Neural crest cell (in vitro differentiated cells): ENCODE results near the gene ANO3. TPM values are rescaled to one million over a fixed set of nuclear protein-coding genes. Genes with fewer than 3 reads are reported as not detected.

Experiments used
- DNase-seq: peaks from one replicate; pipeline ENCODE4 v3.0.0; 2021; ENCODE audit warnings: low read depth, mixed read lengths, low spot score
- H3K27ac Mint-ChIP-seq: one replicate; pipeline ENCODE4 v1.8.0; 2021; ENCODE audit warnings: mild to moderate bottlenecking, mixed read lengths; ENCODE audit not compliant: unreplicated experiment
- H3K27me3 Mint-ChIP-seq: 2 replicates; pipeline ENCODE4 v1.8.0; 2021; ENCODE audit warnings: low read depth, mild to moderate bottlenecking, mixed read lengths
- H3K36me3 Mint-ChIP-seq: 2 replicates; pipeline ENCODE4 v1.8.0; 2021; ENCODE audit warnings: low read depth, mild to moderate bottlenecking, mixed read lengths
- H3K4me1 Mint-ChIP-seq: 2 replicates; pipeline ENCODE4 v1.8.0; 2021; ENCODE audit warnings: mixed read lengths
- H3K4me3 Mint-ChIP-seq: one replicate; pipeline ENCODE4 v1.8.0; 2021; ENCODE audit warnings: mild to moderate bottlenecking, mixed read lengths
- H3K9me3 Mint-ChIP-seq: 2 replicates; pipeline ENCODE4 v1.8.0; 2021; ENCODE audit warnings: mixed read lengths
- CTCF ChIP-seq: fragments of 200-600 bp; sonication (generic); conservative IDR thresholded peaks from 2 replicates; pipeline ENCODE4 v1.5.0; 2021; ENCODE audit warnings: antibody characterized with exemption, mild to moderate bottlenecking
- total RNA-seq: library from RNA; stranded (reverse); gene quantifications from 2 replicates; pipeline ENCODE4 v1.2.1, GENCODE V29; 2021

Gene ANO3
- total RNA-seq, 1 donor from 2014 or later, result 0.33 TPM

DNA sequence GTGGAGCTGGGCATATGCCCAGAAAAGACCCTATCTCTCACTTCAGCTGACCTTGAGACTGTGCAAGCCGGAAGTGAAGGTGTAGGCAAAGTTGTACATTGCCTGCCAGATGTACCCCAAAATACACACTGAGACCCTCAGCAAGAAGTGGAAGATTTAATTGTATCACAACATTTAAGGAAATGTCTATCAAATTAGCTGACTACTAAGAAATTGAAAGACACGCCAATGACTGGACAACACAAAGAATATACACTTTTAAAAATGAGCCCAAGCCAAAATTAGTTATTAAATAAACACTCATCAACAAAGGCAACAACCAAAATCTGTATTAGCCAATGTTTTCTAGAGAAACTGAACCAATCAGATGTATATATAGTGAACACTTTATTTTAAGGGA lies 7.7 kb upstream of the ANO3 start:
- Mint-ChIP-seq H3K36me3 (no peaks in the 10 kb centered on the region), H3K4me1 (peaks cover 14% of the 10 kb centered on the region)
- no peak for TF ChIP-seq CTCF

DNA sequence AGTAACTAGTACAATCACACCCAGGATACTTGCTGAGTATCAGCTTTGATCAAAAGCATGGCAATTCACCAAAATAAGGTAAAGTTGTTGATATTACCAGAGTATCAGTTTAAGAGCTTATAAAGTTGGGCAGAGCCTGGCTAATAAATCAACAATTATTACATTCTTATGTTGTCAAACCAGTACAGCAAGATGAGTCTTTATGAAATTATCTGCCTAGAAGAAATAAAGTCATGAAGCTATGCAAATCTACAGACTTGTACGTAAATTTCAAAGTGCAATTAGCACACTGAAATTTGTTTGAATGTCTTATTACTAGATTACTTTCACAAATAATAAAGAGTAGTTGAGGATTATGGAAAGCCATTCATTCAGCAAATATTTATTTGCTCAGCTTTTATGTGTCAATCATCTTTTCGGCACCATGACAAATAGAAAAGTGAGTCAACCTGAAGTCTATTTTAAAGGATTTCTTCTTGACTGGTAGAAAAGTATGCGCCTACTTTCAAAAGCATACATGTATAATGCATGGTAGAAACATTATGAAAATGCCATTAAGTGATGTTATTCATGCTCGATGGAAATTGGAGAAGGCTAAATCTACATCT lies 5.0 kb upstream of the ANO3 start:
- H3K9me3 Mint-ChIP-seq, result peaks cover 3% of the 10 kb centered on the region

More for the DNA sequence above, 7.7 kb upstream of the ANO3 start:
- DNase-seq, result no peak
- Mint-ChIP-seq H3K9me3 (no peaks in the 10 kb centered on the region), H3K4me3 (no peak overlapping the region), H3K27me3 (peaks cover 5% of the 10 kb centered on the region), H3K27ac (no peak overlapping the region)

GRCh38 chr11:26329206-26329605 lies 2.7 kb upstream of the ANO3 start:
- Mint-ChIP-seq H3K27ac (no peak overlapping the region), H3K36me3 (no peaks in the 10 kb centered on the region), H3K27me3 (peaks cover 16% of the 10 kb centered on the region), H3K4me3 (no peak overlapping the region), H3K9me3 (peaks cover 5% of the 10 kb centered on the region), H3K4me1 (peaks cover 47% of the 10 kb centered on the region)
- no peak for TF ChIP-seq CTCF
- DNase-seq, result no peak

More for the DNA sequence above, 5.0 kb upstream of the ANO3 start:
- peaks cover 13% of the 10 kb centered on the region for H3K27me3 Mint-ChIP-seq
- no peak for DNase-seq
- no peak for TF ChIP-seq CTCF
- no peak overlapping the region for H3K27ac Mint-ChIP-seq
- H3K36me3 Mint-ChIP-seq, result no peaks in the 10 kb centered on the region
- H3K4me1 Mint-ChIP-seq, result peaks cover 33% of the 10 kb centered on the region
- H3K4me3 Mint-ChIP-seq, result no peak overlapping the region

GRCh38 chr11:26330262-26330661 lies 1.7 kb upstream of the ANO3 start:
- H3K27me3 Mint-ChIP-seq, result peaks cover 18% of the 10 kb centered on the region
- no peak overlapping the region for H3K27ac Mint-ChIP-seq
- peaks cover 50% of the 10 kb centered on the region for H3K4me1 Mint-ChIP-seq
- no peak for DNase-seq
- no peaks in the 10 kb centered on the region for H3K36me3 Mint-ChIP-seq
- no peak for TF ChIP-seq CTCF
- no peak overlapping the region for H3K4me3 Mint-ChIP-seq
- peaks cover 5% of the 10 kb centered on the region for H3K9me3 Mint-ChIP-seq

DNA sequence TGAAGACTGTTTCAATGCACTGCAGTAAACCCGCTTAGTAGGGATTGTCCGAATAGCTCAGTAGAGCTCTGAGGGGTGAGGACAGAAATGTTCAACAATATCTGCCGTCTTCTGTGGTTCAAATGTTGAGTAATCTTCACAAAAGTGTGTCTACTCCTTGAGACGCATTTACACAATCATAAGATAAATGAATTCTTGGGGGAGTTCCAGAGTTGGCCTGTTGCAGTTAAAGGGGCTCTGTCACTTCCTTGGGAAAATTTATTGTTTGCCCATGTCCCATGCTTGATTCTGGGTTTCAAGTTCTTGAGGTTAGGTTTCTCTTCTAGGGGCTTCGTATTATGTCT lies 614 bp downstream of the ANO3 start:
- DNase-seq, result no peak
- peaks cover 23% of the 10 kb centered on the region for H3K27me3 Mint-ChIP-seq
- H3K36me3 Mint-ChIP-seq, result no peaks in the 10 kb centered on the region
- H3K4me3 Mint-ChIP-seq, result peak overlapping the region; percentile 85
- TF ChIP-seq CTCF, result no peak
- peaks cover 5% of the 10 kb centered on the region for H3K9me3 Mint-ChIP-seq
- peaks cover 50% of the 10 kb centered on the region for H3K4me1 Mint-ChIP-seq
- no peak overlapping the region for H3K27ac Mint-ChIP-seq

DNA sequence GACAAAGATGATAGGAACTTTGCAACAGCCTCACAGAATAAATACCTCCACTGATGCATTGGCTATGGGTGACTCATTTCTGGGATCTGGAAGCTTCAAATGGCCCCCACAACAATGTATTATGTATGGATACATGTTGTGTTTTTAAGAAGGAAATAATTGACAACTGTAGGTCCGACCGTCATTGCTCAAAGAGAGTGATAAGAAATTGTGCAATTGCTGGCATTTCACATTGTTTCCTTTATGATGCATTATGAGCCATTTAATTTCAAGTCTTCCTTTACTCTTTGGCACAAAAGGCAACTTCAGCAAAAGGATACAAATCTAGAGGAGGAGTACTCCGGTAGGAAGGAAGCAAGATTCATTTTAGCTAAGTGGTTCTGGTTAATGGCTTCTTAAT lies 2.0 kb downstream of the ANO3 start:
- H3K4me1 Mint-ChIP-seq, result peaks cover 44% of the 10 kb centered on the region

More for the DNA sequence above, 2.0 kb downstream of the ANO3 start:
- TF ChIP-seq CTCF, result no peak
- peaks cover 5% of the 10 kb centered on the region for H3K9me3 Mint-ChIP-seq
- no peak overlapping the region for H3K4me3 Mint-ChIP-seq
- H3K27ac Mint-ChIP-seq, result no peak overlapping the region
- no peak for DNase-seq
- no peaks in the 10 kb centered on the region for H3K36me3 Mint-ChIP-seq
- peaks cover 21% of the 10 kb centered on the region for H3K27me3 Mint-ChIP-seq
